K562 (cell line): ENCODE measurements around the gene ALG12. TPM values are rescaled to one million over a fixed set of nuclear protein-coding genes. Genes with fewer than 3 reads are reported as not detected.

Experiments used
- ATAC-seq: fragments of 200-7000 bp; cut with Tn5 transposase; 3 replicates; pipeline ENCODE4 v1.9.1; 2020; ENCODE audit warnings: moderate library complexity
- BruUV-seq: library from RNA; stranded (reverse); fragments of 400-500 nt; replicated peaks from 2 replicates; lab custom pipeline; 2021; lab: Mats Ljungman, UMichigan
- CTCF ChIA-PET: fragments of 300-600 bp; formaldehyde crosslinking; extraction: SDS; loops from one replicate; lab custom pipeline; 2021; ENCODE audit warnings: low intra/inter-chr PET ratio; lab: Yijun Ruan, JAX
- POLR2A ChIA-PET: fragments of 300-600, 350-650 bp; sonication (Branson Sonifier 250); formaldehyde crosslinking; extraction: SDS; loops from one replicate; lab custom pipeline; 2021; ENCODE audit warnings: antibody characterized with exemption, inconsistent platforms; lab: Yijun Ruan, JAX
- DNase-seq, 4 experiments: peaks; one replicate each; pipeline versions ENCODE4 v3.0.0 to v3.0.0-alpha.2; 2011 to 2018; ENCODE audit warnings: low spot score in 3 of 4, mixed read lengths in 3 of 4; ENCODE audit errors: extremely low read depth in 1 of 4
- FAIRE-seq: peaks from 2 replicates; lab custom pipeline; 2011; peaks lifted over from hg19 to GRCh38; lab: Jason Lieb, UNC
- H2AFZ ChIP-seq: 2 replicates; pipeline ENCODE4 v1.6.0; 2011; ENCODE audit warnings: low read depth, low read length, control low read depth, inconsistent platforms
- H3K27ac ChIP-seq: fragments of 200-600 bp; 3 replicates; pipeline ENCODE4 v1.8.0; 2011; ENCODE audit warnings: low read depth, mild to moderate bottlenecking, control low read depth, inconsistent platforms, low read length, moderate library complexity, mixed read lengths; ENCODE audit errors: extremely low read depth
- H3K27me3 ChIP-seq, 2 experiments: fragments of 300-600 bp in 1 of 2; 2 replicates in 1 of 2; 3 replicates in 1 of 2; pipeline versions ENCODE4 v1.6.0 to v1.8.0; 2011; ENCODE audit warnings: inconsistent platforms in 2 of 2, low read length in 2 of 2, mild to moderate bottlenecking in 1 of 2, mixed read lengths in 1 of 2, moderate library complexity in 1 of 2; ENCODE audit not compliant: control insufficient read depth in 2 of 2, insufficient read depth in 2 of 2
- H3K36me3 ChIP-seq: fragments of 300-600 bp; 3 replicates; pipeline ENCODE4 v1.8.0; 2011; ENCODE audit warnings: mild to moderate bottlenecking, low read length, inconsistent platforms; ENCODE audit not compliant: control insufficient read depth, insufficient read depth
- H3K4me1 ChIP-seq, 2 experiments: fragments of 200-600 bp in 1 of 2; replicated peaks in 1 of 2; 2 replicates in 1 of 2; 3 replicates in 1 of 2; pipeline versions ENCODE4 v1.5.1 to v1.8.0; 2011; ENCODE audit warnings: inconsistent platforms in 2 of 2, low read length in 2 of 2, mild to moderate bottlenecking in 1 of 2, mixed read lengths in 1 of 2, moderate library complexity in 1 of 2; ENCODE audit not compliant: control insufficient read depth in 2 of 2, insufficient read depth in 2 of 2
- H3K4me2 ChIP-seq: 2 replicates; pipeline ENCODE4 v1.6.1; 2011; ENCODE audit warnings: low read length, control low read depth, inconsistent platforms, mixed read lengths; ENCODE audit not compliant: insufficient read depth
- H3K4me3 ChIP-seq: fragments of 200-600 bp; sonication (generic), shearing (Covaris generic); 2 replicates; pipeline ENCODE4 v1.5.1; 2016; ENCODE audit warnings: control low read depth, inconsistent platforms
- H3K79me2 ChIP-seq: fragments of 200-600 bp; 3 replicates; pipeline ENCODE4 v1.8.0; 2011; ENCODE audit warnings: low read length, inconsistent platforms; ENCODE audit not compliant: control insufficient read depth, insufficient read depth
- H3K9ac ChIP-seq, 2 experiments: 2 replicates each; pipeline versions ENCODE4 v1.6.0 to v1.6.1; 2011; ENCODE audit warnings: low read depth in 2 of 2, low read length in 2 of 2, control low read depth in 1 of 2, inconsistent platforms in 1 of 2, mild to moderate bottlenecking in 1 of 2, mixed read lengths in 1 of 2; ENCODE audit not compliant: insufficient read depth in 1 of 2
- H3K9me1 ChIP-seq: one replicate; pipeline ENCODE4 v1.6.0; 2011; ENCODE audit warnings: inconsistent platforms, mild to moderate bottlenecking, low read length, moderate library complexity; ENCODE audit not compliant: control insufficient read depth, insufficient read depth
- H3K9me3 ChIP-seq: replicated peaks from 2 replicates; pipeline ENCODE4 v1.5.1; 2011; ENCODE audit warnings: low read depth, low read length, inconsistent platforms; ENCODE audit not compliant: control insufficient read depth, insufficient read depth
- H4K20me1 ChIP-seq: replicated peaks from 2 replicates; pipeline ENCODE4 v1.6.1; 2011; ENCODE audit warnings: low read length, inconsistent platforms, mixed read lengths; ENCODE audit not compliant: control insufficient read depth, insufficient read depth
- IRF2 ChIP-seq: sonication (generic); formaldehyde crosslinking; IDR thresholded peaks from 2 replicates; pipeline ENCODE4 v1.8.1; 2022; ENCODE audit warnings: mild to moderate bottlenecking, missing genetic modification reagents
- JUND ChIP-seq, 2 experiments: IDR thresholded peaks; 2 replicates in 1 of 2; 3 replicates in 1 of 2; pipeline ENCODE4 v1.6.1; 2011; ENCODE audit warnings: borderline replicate concordance in 2 of 2, low read depth in 2 of 2, low read length in 2 of 2, improper control_type of control experiment in 1 of 2, missing biosample characterization in 1 of 2, missing genetic modification characterization in 1 of 2, missing genetic modification reagents in 1 of 2
- OTX1 ChIP-seq: fragments of 450-650 bp; formaldehyde crosslinking; IDR thresholded peaks from 2 replicates; pipeline ENCODE4 v1.4.0; 2022; ENCODE audit warnings: mild to moderate bottlenecking
- SREBF2 ChIP-seq: sonication (generic); formaldehyde crosslinking; IDR thresholded peaks from 2 replicates; pipeline ENCODE4 v1.4.0; 2020; ENCODE audit warnings: mild to moderate bottlenecking, missing genetic modification reagents
- STAT6 ChIP-seq: sonication (generic); formaldehyde crosslinking; IDR thresholded peaks from 2 replicates; pipeline ENCODE4 v1.8.1; 2023; ENCODE audit warnings: mild to moderate bottlenecking, missing genetic modification reagents
- ZNF212 ChIP-seq: fragments of 450-650 bp; formaldehyde crosslinking; IDR thresholded peaks from 2 replicates; pipeline ENCODE4 v1.4.0; 2020; ENCODE audit warnings: mild to moderate bottlenecking
- ZNF561 ChIP-seq: fragments of 450-650 bp; formaldehyde crosslinking; conservative IDR thresholded peaks from 2 replicates; pipeline ENCODE4 v1.4.0; 2020; ENCODE audit warnings: mild to moderate bottlenecking, moderate library complexity
- ZNF75A ChIP-seq: fragments of 450-650 bp; formaldehyde crosslinking; IDR thresholded peaks from 2 replicates; pipeline ENCODE4 v1.4.0; 2020; ENCODE audit warnings: mild to moderate bottlenecking
- whole genome bisulfite sequencing: fragments of 100-300 bp; shearing (Covaris generic); methylation state at CpG from one replicate; pipeline ENCODE4 v1.1.6; 2016; ENCODE audit warnings: low coverage, mixed read lengths; ENCODE audit not compliant: insufficient coverage; ENCODE audit errors: missing lambda C conversion rate; 5-methylcytosine and 5-hydroxymethylcytosine counted together
- in situ Hi-C: fragments of 300-500 bp; cut with MboI; formaldehyde crosslinking; loops from 4 replicates; pipeline ENCODE4 v1.15.0; 2018; ENCODE audit warnings: inconsistent platforms, mixed read lengths
- intact Hi-C: fragments of 100-400 bp; cut with micrococcal nuclease; formaldehyde crosslinking; loops from 2 replicates; pipeline ENCODE4 v1.14.2; 2022
- polyA plus RNA-seq, 8 experiments: library from polyadenylated mRNA; depleted of rRNA in 4 of 8; stranded (reverse) in 5 of 8; unstranded in 3 of 8; fragments of >200 nt; fragmentation: Nextera tagmentation in 2 of 8; fragmentation: Illumina TruSeq in 1 of 8; extraction: Ambion mirVana in 2 of 8; extraction: Trizol in 1 of 8; gene quantifications; 2 replicates each; pipeline versions ENCODE4 v1.2.1 to v1.2.3, GENCODE V29; 2011 to 2014; ENCODE audit warnings: inconsistent platforms in 1 of 8, missing spikeins in 1 of 8
- total RNA-seq, 7 experiments: library from RNA; depleted of rRNA in 6 of 7; stranded (reverse); fragments of >200 nt in 6 of 7; fragmentation: Illumina TruSeq in 2 of 7; extraction: Trizol in 2 of 7; gene quantifications; 2 replicates each; pipeline versions ENCODE4 v1.2.1 to v1.2.3, GENCODE V29; 2011 to 2021; ENCODE audit warnings: low replicate concordance in 1 of 7
- TF ChIP-seq, protein P1 (sequence below): IDR thresholded peaks from 3 replicates; pipeline ENCODE4 v1.6.1; 2011; ENCODE audit warnings: borderline replicate concordance, mild to moderate bottlenecking; ENCODE audit not compliant: insufficient read length, insufficient read depth
- TF ChIP-seq, protein P2 (sequence below): fragments of 250-450 bp; sonication (Bioruptor Pico); IDR thresholded peaks from 2 replicates; pipeline ENCODE4 v1.5.0; 2020; ENCODE audit warnings: mild to moderate bottlenecking
- TF ChIP-seq, protein P3 (sequence below): fragments of 250-450 bp; sonication (Bioruptor Pico); IDR thresholded peaks from 2 replicates; pipeline ENCODE4 v1.4.0; 2020; ENCODE audit warnings: mild to moderate bottlenecking, moderate library complexity
- TF ChIP-seq, protein P4 (sequence below), 2 experiments: fragments of 250-450 bp in 1 of 2; fragments of 450-650 bp in 1 of 2; sonication (Bioruptor Pico) in 1 of 2; IDR thresholded peaks; 2 replicates each; pipeline versions ENCODE4 v1.6.1 to v1.8.0; 2016 to 2021; ENCODE audit warnings: mild to moderate bottlenecking in 2 of 2, moderate library complexity in 2 of 2, missing compliant biosample characterization in 1 of 2, missing genetic modification characterization in 1 of 2

Gene ALG12
- total and polyA plus RNA-seq, 9 of the 15 experiments (the other 6 are each of a cell fraction or from before 2014, with no cell fraction given): 0.20 to 8.5 (median 3.4) TPM

DNA sequence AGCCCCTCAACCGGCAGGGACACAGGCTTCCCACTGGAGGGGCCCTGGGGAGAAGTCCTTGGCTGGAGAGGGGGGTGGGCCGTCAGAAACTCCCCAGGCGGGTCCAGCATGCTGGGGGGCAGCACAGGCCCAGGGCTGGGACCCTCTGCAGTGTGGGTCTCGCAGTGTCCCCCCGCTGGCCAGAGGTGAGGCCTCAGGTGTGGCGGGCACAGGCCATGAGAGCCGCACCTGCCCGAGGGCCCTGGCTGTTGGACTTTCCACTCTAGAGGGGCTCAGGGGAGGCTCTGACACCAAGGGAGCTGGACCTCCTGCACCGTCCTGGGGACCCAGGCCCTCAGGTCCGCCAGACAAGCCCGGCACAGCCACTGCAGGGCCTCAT lies 31.7 kb upstream of the ALG12 start:
- 58% methylated on average over 4 of the region's 11 CpGs for WGBS
- no peaks in the 10 kb centered on the region for H3K27me3 ChIP-seq
- no peak for FAIRE-seq
- H3K4me3 ChIP-seq: no peak overlapping the region
- no peak for ATAC-seq
- ChIA-PET CTCF (no interaction called here), POLR2A (no interaction called here)
- no peak overlapping the region for H2AFZ ChIP-seq
- no peaks in the 10 kb centered on the region for H4K20me1 ChIP-seq
- in situ Hi-C loops (no loop called here), intact Hi-C loops (no loop called here)
- H3K4me2 ChIP-seq: no peak overlapping the region
- no peaks in the 10 kb centered on the region for H3K36me3 ChIP-seq
- H3K4me1 ChIP-seq: peaks cover 5 to 87% of the 10 kb centered on the region in 2 experiments; a peak in 3 of 5 replicates
- H3K79me2 ChIP-seq: no peaks in the 10 kb centered on the region
- BruUV-seq: no TSS peak
- no peak overlapping the region for H3K9ac ChIP-seq
- no peak overlapping the region for H3K27ac ChIP-seq
- no peak for DNase-seq
- no peaks in the 10 kb centered on the region for H3K9me3 ChIP-seq
- no peaks in the 10 kb centered on the region for H3K9me1 ChIP-seq
- TF ChIP-seq SREBF2 (CRISPR knock-in tag): no peak
- no peak for TF ChIP-seq ZNF212 (CRISPR knock-in tag)
- TF ChIP-seq, protein P1, sequence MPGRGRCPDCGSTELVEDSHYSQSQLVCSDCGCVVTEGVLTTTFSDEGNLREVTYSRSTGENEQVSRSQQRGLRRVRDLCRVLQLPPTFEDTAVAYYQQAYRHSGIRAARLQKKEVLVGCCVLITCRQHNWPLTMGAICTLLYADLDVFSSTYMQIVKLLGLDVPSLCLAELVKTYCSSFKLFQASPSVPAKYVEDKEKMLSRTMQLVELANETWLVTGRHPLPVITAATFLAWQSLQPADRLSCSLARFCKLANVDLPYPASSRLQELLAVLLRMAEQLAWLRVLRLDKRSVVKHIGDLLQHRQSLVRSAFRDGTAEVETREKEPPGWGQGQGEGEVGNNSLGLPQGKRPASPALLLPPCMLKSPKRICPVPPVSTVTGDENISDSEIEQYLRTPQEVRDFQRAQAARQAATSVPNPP: no peak
- TF ChIP-seq, protein P2, sequence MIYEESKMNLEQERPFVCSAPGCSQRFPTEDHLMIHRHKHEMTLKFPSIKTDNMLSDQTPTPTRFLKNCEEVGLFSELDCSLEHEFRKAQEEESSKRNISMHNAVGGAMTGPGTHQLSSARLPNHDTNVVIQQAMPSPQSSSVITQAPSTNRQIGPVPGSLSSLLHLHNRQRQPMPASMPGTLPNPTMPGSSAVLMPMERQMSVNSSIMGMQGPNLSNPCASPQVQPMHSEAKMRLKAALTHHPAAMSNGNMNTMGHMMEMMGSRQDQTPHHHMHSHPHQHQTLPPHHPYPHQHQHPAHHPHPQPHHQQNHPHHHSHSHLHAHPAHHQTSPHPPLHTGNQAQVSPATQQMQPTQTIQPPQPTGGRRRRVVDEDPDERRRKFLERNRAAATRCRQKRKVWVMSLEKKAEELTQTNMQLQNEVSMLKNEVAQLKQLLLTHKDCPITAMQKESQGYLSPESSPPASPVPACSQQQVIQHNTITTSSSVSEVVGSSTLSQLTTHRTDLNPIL (CRISPR knock-in tag): no peak
- TF ChIP-seq ZNF561 (CRISPR knock-in tag): no peak
- TF ChIP-seq, protein P3, sequence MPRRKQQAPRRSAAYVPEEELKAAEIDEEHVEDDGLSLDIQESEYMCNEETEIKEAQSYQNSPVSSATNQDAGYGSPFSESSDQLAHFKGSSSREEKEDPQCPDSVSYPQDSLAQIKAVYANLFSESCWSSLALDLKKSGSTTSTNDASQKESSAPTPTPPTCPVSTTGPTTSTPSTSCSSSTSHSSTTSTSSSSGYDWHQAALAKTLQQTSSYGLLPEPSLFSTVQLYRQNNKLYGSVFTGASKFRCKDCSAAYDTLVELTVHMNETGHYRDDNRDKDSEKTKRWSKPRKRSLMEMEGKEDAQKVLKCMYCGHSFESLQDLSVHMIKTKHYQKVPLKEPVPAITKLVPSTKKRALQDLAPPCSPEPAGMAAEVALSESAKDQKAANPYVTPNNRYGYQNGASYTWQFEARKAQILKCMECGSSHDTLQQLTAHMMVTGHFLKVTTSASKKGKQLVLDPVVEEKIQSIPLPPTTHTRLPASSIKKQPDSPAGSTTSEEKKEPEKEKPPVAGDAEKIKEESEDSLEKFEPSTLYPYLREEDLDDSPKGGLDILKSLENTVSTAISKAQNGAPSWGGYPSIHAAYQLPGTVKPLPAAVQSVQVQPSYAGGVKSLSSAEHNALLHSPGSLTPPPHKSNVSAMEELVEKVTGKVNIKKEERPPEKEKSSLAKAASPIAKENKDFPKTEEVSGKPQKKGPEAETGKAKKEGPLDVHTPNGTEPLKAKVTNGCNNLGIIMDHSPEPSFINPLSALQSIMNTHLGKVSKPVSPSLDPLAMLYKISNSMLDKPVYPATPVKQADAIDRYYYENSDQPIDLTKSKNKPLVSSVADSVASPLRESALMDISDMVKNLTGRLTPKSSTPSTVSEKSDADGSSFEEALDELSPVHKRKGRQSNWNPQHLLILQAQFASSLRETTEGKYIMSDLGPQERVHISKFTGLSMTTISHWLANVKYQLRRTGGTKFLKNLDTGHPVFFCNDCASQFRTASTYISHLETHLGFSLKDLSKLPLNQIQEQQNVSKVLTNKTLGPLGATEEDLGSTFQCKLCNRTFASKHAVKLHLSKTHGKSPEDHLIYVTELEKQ (CRISPR knock-in tag): no peak
- TF ChIP-seq STAT6 (CRISPR knock-in tag): no peak
- no peak for TF ChIP-seq ZNF75A (CRISPR knock-in tag)
- TF ChIP-seq IRF2 (CRISPR knock-in tag): no peak
- TF ChIP-seq OTX1: no peak
- TF ChIP-seq, protein P4, sequence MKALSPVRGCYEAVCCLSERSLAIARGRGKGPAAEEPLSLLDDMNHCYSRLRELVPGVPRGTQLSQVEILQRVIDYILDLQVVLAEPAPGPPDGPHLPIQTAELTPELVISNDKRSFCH (CRISPR knock-in tag; IDR thresholded peaks at IDR 0.05): no peak
- TF ChIP-seq, protein P4 (tag; IDR thresholded peaks at IDR 0.05): no peak
- no peak for TF ChIP-seq JUND (IDR thresholded peaks at IDR 0.05; ENCODE audit: borderline replicate concordance, low read depth, low read length)
- TF ChIP-seq JUND (tag; IDR thresholded peaks at IDR 0.05; ENCODE audit: borderline replicate concordance, low read depth, low read length): no peak
